ENCODE data around the gene CLBA1. TPM values are rescaled to one million over a fixed set of nuclear protein-coding genes. Genes with fewer than 3 reads are reported as not detected.

The CLBA1 gene
- total and polyA plus RNA-seq, 8 donors, result 4.7 to 32.5 (median 7.2) TPM

DNA sequence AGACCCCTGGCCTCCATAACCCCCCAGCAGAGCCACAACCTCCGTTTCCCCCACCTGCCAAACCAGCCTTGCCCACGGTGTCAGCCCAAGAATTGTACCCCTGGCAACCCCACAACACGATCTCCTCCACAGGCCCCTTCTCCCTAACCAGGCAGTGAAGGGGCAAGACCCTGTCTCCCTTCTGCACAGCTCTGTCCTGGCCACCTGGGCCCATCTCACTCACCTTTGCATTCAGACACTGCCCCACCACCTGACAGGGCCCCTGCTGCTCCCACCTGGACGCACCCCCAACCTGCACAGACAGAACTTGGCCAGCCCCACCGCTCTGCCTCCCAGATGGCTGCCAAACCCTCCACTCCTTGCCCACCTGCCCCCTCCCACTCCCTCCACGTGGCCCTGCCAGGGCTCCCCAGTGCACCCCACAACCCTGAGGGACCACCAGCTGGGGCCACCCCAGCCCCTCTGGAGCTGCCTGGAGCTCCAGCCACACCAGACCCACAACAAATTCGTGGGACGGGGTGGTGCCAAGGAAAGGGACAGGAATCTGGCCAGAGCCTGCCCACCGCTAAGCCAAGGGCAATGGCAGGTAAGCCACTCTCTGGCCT lies 19.2 kb upstream of the CLBA1 start:
- Histone ChIP-seq H3K27ac (no peak overlapping the region), H3K4me1 (no peaks in the 10 kb centered on the region), H3K27me3 (no peaks in the 10 kb centered on the region), H3K9me3 (no peaks in the 10 kb centered on the region), H3K4me3 (no peak overlapping the region), H3K36me3 (no peaks in the 10 kb centered on the region)
- DNase-seq (peak in 2 of 6 donors; percentile 21 to 67), ATAC-seq (no peak), FAIRE-seq (no peak)
- 71 to 84% methylated on average over 7 to 9 of the region's 9 CpGs for WGBS, 2 donors
- intact Hi-C loops (cut with DNase I), result no loop called here
- TF ChIP-seq, protein P1, sequence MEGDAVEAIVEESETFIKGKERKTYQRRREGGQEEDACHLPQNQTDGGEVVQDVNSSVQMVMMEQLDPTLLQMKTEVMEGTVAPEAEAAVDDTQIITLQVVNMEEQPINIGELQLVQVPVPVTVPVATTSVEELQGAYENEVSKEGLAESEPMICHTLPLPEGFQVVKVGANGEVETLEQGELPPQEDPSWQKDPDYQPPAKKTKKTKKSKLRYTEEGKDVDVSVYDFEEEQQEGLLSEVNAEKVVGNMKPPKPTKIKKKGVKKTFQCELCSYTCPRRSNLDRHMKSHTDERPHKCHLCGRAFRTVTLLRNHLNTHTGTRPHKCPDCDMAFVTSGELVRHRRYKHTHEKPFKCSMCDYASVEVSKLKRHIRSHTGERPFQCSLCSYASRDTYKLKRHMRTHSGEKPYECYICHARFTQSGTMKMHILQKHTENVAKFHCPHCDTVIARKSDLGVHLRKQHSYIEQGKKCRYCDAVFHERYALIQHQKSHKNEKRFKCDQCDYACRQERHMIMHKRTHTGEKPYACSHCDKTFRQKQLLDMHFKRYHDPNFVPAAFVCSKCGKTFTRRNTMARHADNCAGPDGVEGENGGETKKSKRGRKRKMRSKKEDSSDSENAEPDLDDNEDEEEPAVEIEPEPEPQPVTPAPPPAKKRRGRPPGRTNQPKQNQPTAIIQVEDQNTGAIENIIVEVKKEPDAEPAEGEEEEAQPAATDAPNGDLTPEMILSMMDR (IDR thresholded peaks at IDR 0.05), result no peak

- no peak for ATAC-seq
- H3K4me3 ChIP-seq, result no peak overlapping the region
- TF ChIP-seq, protein P1 (IDR thresholded peaks at IDR 0.05), result no peak
- FAIRE-seq, result no peak
- intact Hi-C loops (cut with DNase I), result no loop called here
- no peaks in the 10 kb centered on the region for H3K9me3 ChIP-seq
- peak in 3 of 6 donors; percentile 28 to 68 (median 46) for DNase-seq
- 48 to 56% methylated on average over 6 to 8 of the region's 8 CpGs for WGBS, 2 donors
- no peaks in the 10 kb centered on the region for H3K27me3 ChIP-seq
- H3K36me3 ChIP-seq, result no peaks in the 10 kb centered on the region
- H3K4me1 ChIP-seq, result no peaks in the 10 kb centered on the region
- no peak overlapping the region for H3K27ac ChIP-seq
Observed at GRCh38 chr14:104966981-104967385, 18.6 kb upstream of the CLBA1 start.

DNA sequence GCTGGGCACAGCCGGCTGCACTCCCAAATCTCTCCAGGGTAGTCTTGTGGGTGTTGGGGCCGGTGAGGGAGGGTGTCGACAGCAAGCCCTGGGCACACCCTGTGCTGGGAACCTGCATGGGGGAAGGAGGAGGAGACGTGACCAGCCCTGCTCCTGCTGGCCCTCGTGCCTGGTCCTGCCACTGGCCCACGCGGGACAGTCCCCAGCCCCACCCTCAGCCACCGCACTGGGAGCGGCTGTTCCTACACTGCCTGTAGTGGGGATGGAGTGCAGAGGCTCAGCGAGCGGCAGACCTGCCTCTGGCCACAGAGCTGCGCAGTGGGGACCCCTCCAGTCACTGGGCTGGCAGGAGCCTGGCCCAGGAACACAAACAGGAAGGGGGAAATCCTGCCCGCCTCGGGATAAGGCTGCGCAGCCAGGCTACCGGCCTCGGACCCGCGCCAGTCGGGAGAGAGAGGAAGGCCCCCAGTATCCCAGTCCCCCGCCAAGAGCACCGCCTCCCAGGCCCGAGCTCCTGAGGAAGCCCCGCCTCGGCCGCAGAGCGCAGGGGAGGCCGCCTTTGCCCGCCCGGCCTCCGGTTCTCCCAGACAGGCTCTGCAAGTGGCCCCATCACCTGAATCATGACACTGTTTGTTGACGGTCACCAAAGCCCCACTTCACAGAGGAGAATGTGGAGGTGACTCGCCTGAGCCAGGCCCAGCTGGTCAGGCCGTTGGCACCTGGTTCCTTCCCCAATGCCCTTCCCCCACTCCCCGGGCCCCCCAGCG lies 18.0 kb upstream of the CLBA1 start:
- H3K4me1 ChIP-seq, result peaks cover 3 to 4% (median 4%) of the 10 kb centered on the region in 3 donors
- intact Hi-C loops (cut with DNase I), result no loop called here

GRCh38 chr14:104968153-104968527 lies 17.4 kb upstream of the CLBA1 start:
- intact Hi-C loops (cut with DNase I), result no loop called here
- ATAC-seq (peak; percentile 6 to 43 (median 25)), FAIRE-seq (no peak), DNase-seq (peak in 4 of 6 donors; percentile 29 to 79 (median 70))
- Histone ChIP-seq H3K27ac (peak overlapping the region in 1 of 4 donors; percentile 30), H3K4me3 (peak overlapping the region in 1 of 4 donors; percentile 23), H3K27me3 (no peaks in the 10 kb centered on the region), H3K36me3 (no peaks in the 10 kb centered on the region), H3K9me3 (no peaks in the 10 kb centered on the region), H3K4me1 (peaks cover 8 to 10% (median 9%) of the 10 kb centered on the region in 3 donors)
- TF ChIP-seq, protein P1 (IDR thresholded peaks at IDR 0.05), result no peak
- 23 to 46% methylated on average over 11 to 12 of the region's 12 CpGs for WGBS, 2 donors

More for the DNA sequence above, 18.0 kb upstream of the CLBA1 start:
- peak; percentile 22 to 34 (median 30) for ATAC-seq
- Histone ChIP-seq H3K4me3 (peak overlapping the region in 1 of 4 donors; percentile 23), H3K9me3 (no peaks in the 10 kb centered on the region), H3K27me3 (no peaks in the 10 kb centered on the region), H3K36me3 (no peaks in the 10 kb centered on the region), H3K27ac (peak overlapping the region in 1 of 4 donors; percentile 30)
- TF ChIP-seq, protein P1 (IDR thresholded peaks at IDR 0.05), result no peak
- 22 to 29% methylated on average over 36 of the region's 36 CpGs for WGBS, 2 donors
- no peak for FAIRE-seq
- peak in 4 of 6 donors; percentile 23 to 64 (median 50) for DNase-seq

Data from pancreas (tissue), 10 donors.